OCI-LY7 (cell line): ENCODE measurements around the gene KIF6.

ENCODE experiments used
- CTCF ChIP-seq: fragments of 200-600 bp; sonication (generic); conservative IDR thresholded peaks from 2 replicates; pipeline ENCODE4 v1.5.1; 2014; ENCODE audit warnings: mild to moderate bottlenecking, antibody characterized with exemption, low read length, moderate library complexity, mixed read lengths
- EZH2phosphoT487 ChIP-seq: fragments of 200-600 bp; sonication (generic); IDR thresholded peaks from 2 replicates; pipeline ENCODE4 v1.6.1; 2018; ENCODE audit warnings: low read depth, borderline replicate concordance, mild to moderate bottlenecking, mixed run types, antibody characterized with exemption, low read length, moderate library complexity, mixed read lengths

- no peak for TF ChIP-seq CTCF
- no peak for TF ChIP-seq EZH2phosphoT487
These were observed 194.9 kb downstream of the KIF6 start for GRCh38 chr6:39530201-39530759.
